ENCODE results near the gene MED13L.

GRCh38 chr12:116026346-116026745 is 251.1 kb downstream of the MED13L start:
- TF ChIP-seq POLR2AphosphoS5 (IDR thresholded peaks at IDR 0.05; ENCODE audit: low read depth, low read length) (no peak), REST (IDR thresholded peaks at IDR 0.05; ENCODE audit: insufficient read depth in 1 of 2, low read depth in 2 of 2, low read length in 2 of 2) (no peak)

All from PFSK-1 (cell line).